Uterus (tissue), 4 donors: ENCODE results near the gene UQCRQ. TPM values are rescaled to one million over a fixed set of nuclear protein-coding genes. Genes with fewer than 3 reads are reported as not detected.

Experiments
- DNase-seq, 2 donors: peaks; one replicate each; pipeline ENCODE4 v3.0.0-alpha.2; 2019 to 2020
- H3K27ac ChIP-seq, 2 donors: fragments of 200-600 bp; sonication (generic); 1 replicate in 1 of 2; 2 replicates in 1 of 2; pipeline ENCODE4 v1.5.1; 2016 to 2018
- H3K27me3 ChIP-seq, 2 donors: fragments of 200-600 bp; sonication (generic); one replicate each; pipeline ENCODE4 v1.5.1; 2018 to 2019; ENCODE audit warnings: control low read depth in 1 of 2
- H3K36me3 ChIP-seq, 2 donors: fragments of 200-600 bp; sonication (generic); one replicate each; pipeline ENCODE4 v1.5.1; 2019; ENCODE audit warnings: control low read depth in 1 of 2
- H3K4me1 ChIP-seq, 2 donors: fragments of 200-600 bp; sonication (generic); one replicate each; pipeline ENCODE4 v1.5.1; 2018 to 2019; ENCODE audit warnings: control low read depth in 1 of 2
- H3K4me3 ChIP-seq, 2 donors: fragments of 200-600 bp; sonication (generic); 1 replicate in 1 of 2; 2 replicates in 1 of 2; pipeline ENCODE4 v1.5.1; 2018 to 2019; ENCODE audit warnings: mild to moderate bottlenecking in 1 of 2
- H3K9me3 ChIP-seq, 2 donors: fragments of 200-600 bp; sonication (generic); one replicate each; pipeline ENCODE4 v1.5.1; 2019; ENCODE audit warnings: control low read depth in 1 of 2
- CTCF ChIP-seq, 4 experiments: fragments of 200-600 bp in 2 of 4; fragments of 450-650 bp in 2 of 4; sonication (generic) in 2 of 4; IDR thresholded peaks; one replicate each; pipeline ENCODE4 v1.5.1; 2016 to 2019; ENCODE audit warnings: antibody characterized with exemption in 4 of 4, mild to moderate bottlenecking in 2 of 4, moderate library complexity in 1 of 4
- POLR2A ChIP-seq, 2 donors: fragments of 450-650 bp; IDR thresholded peaks; one replicate each; pipeline ENCODE4 v1.6.1; 2016; ENCODE audit warnings: antibody characterized with exemption in 2 of 2, mild to moderate bottlenecking in 1 of 2, moderate library complexity in 1 of 2
- intact Hi-C: fragments of 100-400 bp; cut with DNase I; formaldehyde crosslinking; loops from one replicate; pipeline ENCODE4 v1.15.1; 2023; ENCODE audit warnings: low total_unique reads
- total RNA-seq, 4 donors: library from RNA; depleted of rRNA in 3 of 4; stranded (reverse); fragments of >200 nt in 3 of 4; gene quantifications; one replicate each; pipeline versions ENCODE4 v1.1.0 to v1.2.4, GENCODE V29; 2014 to 2023
- donor health status: DM: yes; HTN: yes; CAD: no.

The UQCRQ gene
- total RNA-seq, 4 donors from 2014 or later = 30.5 to 196 (median 115) TPM

GRCh38 chr5:132873930-132874271 is 7.5 kb downstream of the UQCRQ start:
- no peaks in the 10 kb centered on the region for H3K9me3 ChIP-seq
- TF ChIP-seq POLR2A (IDR thresholded peaks at IDR 0.05) (no peak), CTCF (IDR thresholded peaks at IDR 0.05) (no peak)
- intact Hi-C loops = no loop called here
- no peak for DNase-seq
- no peaks in the 10 kb centered on the region for H3K4me1 ChIP-seq
- H3K4me3 ChIP-seq = no peak overlapping the region
- no peaks in the 10 kb centered on the region for H3K36me3 ChIP-seq
- no peak overlapping the region for H3K27ac ChIP-seq
- H3K27me3 ChIP-seq = no peaks in the 10 kb centered on the region

GRCh38 chr5:132876020-132876759 is 9.7 kb downstream of the UQCRQ start:
- DNase-seq = no peak
- H3K27ac ChIP-seq = no peak overlapping the region
- H3K27me3 ChIP-seq = no peaks in the 10 kb centered on the region
- no peaks in the 10 kb centered on the region for H3K9me3 ChIP-seq
- H3K4me1 ChIP-seq = no peaks in the 10 kb centered on the region
- H3K36me3 ChIP-seq = no peaks in the 10 kb centered on the region
- H3K4me3 ChIP-seq = no peak overlapping the region
- no peak for TF ChIP-seq CTCF (IDR thresholded peaks at IDR 0.05)
- no peak for TF ChIP-seq POLR2A (IDR thresholded peaks at IDR 0.05)
- intact Hi-C loops = no loop called here

- no peak for DNase-seq
- no peaks in the 10 kb centered on the region for H3K27me3 ChIP-seq
- TF ChIP-seq POLR2A (IDR thresholded peaks at IDR 0.05) (no peak), CTCF (IDR thresholded peaks at IDR 0.05) (no peak)
- H3K27ac ChIP-seq = no peak overlapping the region
- no peaks in the 10 kb centered on the region for H3K4me1 ChIP-seq
- no peak overlapping the region for H3K4me3 ChIP-seq
- intact Hi-C loops = no loop called here
- no peaks in the 10 kb centered on the region for H3K9me3 ChIP-seq
- no peaks in the 10 kb centered on the region for H3K36me3 ChIP-seq
Observed at GRCh38 chr5:132877466-132877865, 11.0 kb downstream of the UQCRQ start.

GRCh38 chr5:132877938-132878337 is 11.5 kb downstream of the UQCRQ start:
- no peak for DNase-seq
- H3K27ac ChIP-seq = no peak overlapping the region
- no peaks in the 10 kb centered on the region for H3K36me3 ChIP-seq

More at GRCh38 chr5:132877938-132878337, 11.5 kb downstream of the UQCRQ start:
- H3K4me1 ChIP-seq = no peaks in the 10 kb centered on the region
- H3K27me3 ChIP-seq = no peaks in the 10 kb centered on the region
- H3K4me3 ChIP-seq = no peak overlapping the region
- TF ChIP-seq POLR2A (IDR thresholded peaks at IDR 0.05) (no peak), CTCF (IDR thresholded peaks at IDR 0.05) (no peak)
- H3K9me3 ChIP-seq = no peaks in the 10 kb centered on the region
- intact Hi-C loops = no loop called here
